Omental fat pad (tissue), 4 donors: ENCODE measurements around the gene LRG1. TPM values are rescaled to one million over a fixed set of nuclear protein-coding genes. Genes with fewer than 3 reads are reported as not detected.

Experiments
- ATAC-seq: fragments of 150-250 bp; one replicate; pipeline ENCODE4 v1.9.1; 2016; ENCODE audit warnings: mild to moderate bottlenecking, moderate library complexity; ENCODE audit not compliant: low FRiP score
- DNase-seq: peaks from one replicate; pipeline ENCODE4 v3.0.0-alpha.2; 2019; ENCODE audit warnings: low spot score
- total RNA-seq, 4 donors: library from RNA; depleted of rRNA; stranded (reverse); fragments of >200 nt; gene quantifications; one replicate each; pipeline ENCODE4 v1.1.0, GENCODE V29; 2016
- TF ChIP-seq, protein P1 (sequence below), 3 donors: fragments of 450-650 bp; IDR thresholded peaks; one replicate each; pipeline ENCODE4 v1.5.1; 2016 to 2017; ENCODE audit warnings: antibody characterized with exemption in 3 of 3, mild to moderate bottlenecking in 3 of 3, moderate library complexity in 2 of 3

LRG1 gene, protein sequence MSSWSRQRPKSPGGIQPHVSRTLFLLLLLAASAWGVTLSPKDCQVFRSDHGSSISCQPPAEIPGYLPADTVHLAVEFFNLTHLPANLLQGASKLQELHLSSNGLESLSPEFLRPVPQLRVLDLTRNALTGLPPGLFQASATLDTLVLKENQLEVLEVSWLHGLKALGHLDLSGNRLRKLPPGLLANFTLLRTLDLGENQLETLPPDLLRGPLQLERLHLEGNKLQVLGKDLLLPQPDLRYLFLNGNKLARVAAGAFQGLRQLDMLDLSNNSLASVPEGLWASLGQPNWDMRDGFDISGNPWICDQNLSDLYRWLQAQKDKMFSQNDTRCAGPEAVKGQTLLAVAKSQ
- total RNA-seq = 10 to 100 TPM in 1 of 4 donors, 1 to 10 TPM in 3; 1.4 to 22.6 (median 5.4) TPM

DNA sequence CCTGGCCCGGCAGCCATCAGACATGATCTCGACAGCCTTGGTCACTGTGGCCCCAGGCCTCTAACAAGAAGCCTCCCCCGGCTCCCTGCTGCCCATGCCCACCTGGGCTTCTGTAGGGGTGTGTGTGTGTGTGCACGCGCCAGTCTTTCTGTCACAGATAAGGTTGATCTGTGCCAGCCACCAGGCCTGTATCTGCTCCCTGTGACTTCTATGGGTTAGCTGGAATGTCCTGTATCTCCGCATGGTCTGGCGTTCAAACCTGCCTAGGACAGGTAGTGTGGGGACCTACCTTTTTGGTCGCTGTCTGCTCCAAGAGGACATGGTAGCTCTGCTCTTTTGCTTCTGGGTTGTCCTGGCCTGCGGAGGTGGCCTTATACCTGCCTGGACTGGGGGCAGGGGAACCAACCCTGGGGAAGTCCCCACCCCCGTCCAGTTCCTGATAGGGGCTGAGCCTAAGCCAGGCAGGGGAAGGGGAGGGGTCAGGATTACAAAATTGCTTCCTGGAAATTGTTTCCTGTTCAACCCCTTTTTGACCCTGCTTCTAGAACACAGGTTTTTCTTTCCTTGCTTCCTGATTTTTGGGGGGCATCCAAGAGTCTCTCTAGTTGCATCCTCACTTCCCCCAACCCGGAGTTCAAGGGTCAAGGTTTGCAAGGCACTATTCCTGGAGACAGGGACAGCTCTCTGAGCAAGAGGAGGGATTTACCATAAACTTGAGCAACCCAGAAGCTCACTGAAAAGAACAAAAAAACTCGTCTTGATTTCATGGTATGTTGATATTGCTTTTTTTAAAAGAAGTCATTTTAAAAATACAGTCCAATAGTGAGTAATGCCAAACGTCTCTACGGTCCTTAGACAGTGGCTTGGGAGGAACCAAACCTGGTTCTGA is at the start of gene LRG1:
Gene LRG1 (minus strand): TSS at position 344 of the 889 bp plus-strand sequence. CDS start 23 bp downstream, at position 321.
- DNase-seq = peak; percentile 41
- TF ChIP-seq, protein P1, sequence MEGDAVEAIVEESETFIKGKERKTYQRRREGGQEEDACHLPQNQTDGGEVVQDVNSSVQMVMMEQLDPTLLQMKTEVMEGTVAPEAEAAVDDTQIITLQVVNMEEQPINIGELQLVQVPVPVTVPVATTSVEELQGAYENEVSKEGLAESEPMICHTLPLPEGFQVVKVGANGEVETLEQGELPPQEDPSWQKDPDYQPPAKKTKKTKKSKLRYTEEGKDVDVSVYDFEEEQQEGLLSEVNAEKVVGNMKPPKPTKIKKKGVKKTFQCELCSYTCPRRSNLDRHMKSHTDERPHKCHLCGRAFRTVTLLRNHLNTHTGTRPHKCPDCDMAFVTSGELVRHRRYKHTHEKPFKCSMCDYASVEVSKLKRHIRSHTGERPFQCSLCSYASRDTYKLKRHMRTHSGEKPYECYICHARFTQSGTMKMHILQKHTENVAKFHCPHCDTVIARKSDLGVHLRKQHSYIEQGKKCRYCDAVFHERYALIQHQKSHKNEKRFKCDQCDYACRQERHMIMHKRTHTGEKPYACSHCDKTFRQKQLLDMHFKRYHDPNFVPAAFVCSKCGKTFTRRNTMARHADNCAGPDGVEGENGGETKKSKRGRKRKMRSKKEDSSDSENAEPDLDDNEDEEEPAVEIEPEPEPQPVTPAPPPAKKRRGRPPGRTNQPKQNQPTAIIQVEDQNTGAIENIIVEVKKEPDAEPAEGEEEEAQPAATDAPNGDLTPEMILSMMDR (IDR thresholded peaks at IDR 0.05) = no peak
- ATAC-seq = peak; percentile 64

DNA sequence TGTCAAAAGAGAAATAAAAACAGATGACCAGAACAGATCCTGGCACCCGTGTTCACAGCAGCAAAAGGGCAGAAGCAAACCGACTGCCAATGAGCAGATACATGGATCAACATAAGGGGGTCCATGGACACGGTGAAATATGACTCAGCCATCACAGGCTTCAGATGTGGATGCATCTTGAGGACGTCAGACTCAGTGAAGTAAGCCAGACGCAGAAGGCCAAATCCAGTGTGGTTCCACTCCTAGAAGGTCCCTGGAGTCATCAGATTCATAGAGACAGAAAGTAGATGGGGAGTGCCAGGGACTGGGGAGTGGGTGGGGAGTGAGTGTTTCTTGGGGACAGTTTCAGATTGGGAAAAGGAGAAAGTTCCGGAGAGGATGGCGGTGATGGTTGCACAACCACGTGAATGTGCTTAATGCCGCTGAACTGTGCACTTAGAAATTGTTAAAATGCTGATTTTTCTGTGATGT is 48.5 kb upstream of the LRG1 start:
- DNase-seq (no peak), ATAC-seq (no peak)
- TF ChIP-seq, protein P1 (IDR thresholded peaks at IDR 0.05) = no peak

DNA sequence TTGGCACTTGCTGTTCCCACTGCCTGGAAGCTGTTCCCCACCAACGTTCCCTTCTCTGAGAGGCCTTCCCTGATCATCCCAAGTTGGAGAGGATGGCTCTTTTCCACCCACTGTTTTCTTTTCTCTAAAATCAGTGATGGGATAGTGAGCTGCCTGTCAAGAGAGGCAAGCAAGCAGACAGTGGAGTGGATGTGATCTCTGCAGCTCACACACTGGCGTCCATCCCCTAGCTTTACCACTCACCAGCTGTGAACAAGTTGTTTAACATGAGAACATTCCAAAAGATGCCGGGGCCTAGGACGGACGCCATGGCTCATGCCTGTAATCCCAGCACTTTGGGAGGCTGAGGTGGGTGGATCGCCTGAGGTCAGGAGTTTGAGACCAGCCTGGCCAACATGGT is 47.7 kb upstream of the LRG1 start:
- TF ChIP-seq, protein P1 (IDR thresholded peaks at IDR 0.05) = no peak
- DNase-seq (no peak), ATAC-seq (no peak)

DNA sequence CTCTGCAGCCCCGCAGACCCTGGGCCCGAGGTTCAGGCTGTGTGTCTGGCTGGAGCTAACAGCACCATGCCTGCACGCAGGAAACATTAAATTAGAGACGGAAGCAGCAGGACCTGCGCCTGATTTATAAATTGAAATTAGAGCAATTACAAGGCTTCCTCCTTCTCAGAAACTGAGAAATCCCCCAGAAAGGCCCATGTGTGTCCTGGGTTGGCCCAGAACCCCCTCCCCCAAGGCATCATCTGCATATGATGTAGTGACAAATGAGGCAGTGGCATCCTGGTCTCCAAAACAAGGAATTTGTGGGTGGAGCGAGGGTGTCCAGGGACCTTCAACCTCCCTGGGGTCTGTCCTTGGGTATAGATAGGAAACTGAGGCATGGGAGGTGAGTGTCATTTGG is 46.9 kb upstream of the LRG1 start:
- ATAC-seq (no peak), DNase-seq (no peak)
- TF ChIP-seq, protein P1 (IDR thresholded peaks at IDR 0.05) = no peak

DNA sequence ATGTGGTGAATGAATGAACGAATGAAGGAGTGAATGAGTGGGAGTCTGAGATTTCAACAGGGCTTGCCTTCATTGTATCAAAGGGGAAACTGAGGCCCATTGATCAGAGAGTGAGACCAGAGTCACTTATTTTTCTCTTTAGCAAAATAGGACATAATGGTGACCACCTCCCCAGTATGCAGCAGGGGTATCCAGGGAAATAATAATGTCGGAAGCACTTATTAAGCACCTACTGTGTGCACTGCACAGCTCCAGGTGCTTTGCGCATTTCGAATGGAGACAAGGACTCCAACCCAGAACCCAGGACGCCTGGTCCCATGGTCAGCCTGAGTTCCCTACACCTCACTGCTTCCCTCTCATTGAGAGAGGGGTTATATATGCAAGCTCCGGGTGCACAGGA is 46.4 kb upstream of the LRG1 start:
- DNase-seq (no peak), ATAC-seq (no peak)
- TF ChIP-seq, protein P1 (IDR thresholded peaks at IDR 0.05) = no peak

DNA sequence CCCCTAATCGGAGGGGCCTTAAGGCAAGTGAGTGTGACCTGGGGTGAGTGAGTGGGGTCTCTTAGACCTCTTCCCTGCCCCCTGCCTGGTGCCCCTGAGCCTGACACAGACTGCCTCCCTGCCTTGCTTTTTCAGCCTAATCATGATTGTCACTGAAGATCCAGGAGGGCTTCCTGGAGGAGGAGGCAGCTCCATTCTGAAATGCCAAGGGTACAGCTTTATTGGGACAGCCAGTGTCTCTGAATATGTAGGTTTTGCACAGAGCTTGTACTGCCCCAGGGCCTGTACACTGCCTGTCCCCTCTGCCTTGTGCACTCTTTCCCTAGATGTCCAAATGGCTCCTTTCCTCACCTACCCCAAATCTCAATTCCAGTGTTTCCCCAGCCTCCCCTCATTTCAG is 45.7 kb upstream of the LRG1 start:
- DNase-seq (no peak), ATAC-seq (no peak)
- TF ChIP-seq, protein P1 (IDR thresholded peaks at IDR 0.05) = no peak
